ENCODE data around the gene COL23A1.

Gene COL23A1

DNA sequence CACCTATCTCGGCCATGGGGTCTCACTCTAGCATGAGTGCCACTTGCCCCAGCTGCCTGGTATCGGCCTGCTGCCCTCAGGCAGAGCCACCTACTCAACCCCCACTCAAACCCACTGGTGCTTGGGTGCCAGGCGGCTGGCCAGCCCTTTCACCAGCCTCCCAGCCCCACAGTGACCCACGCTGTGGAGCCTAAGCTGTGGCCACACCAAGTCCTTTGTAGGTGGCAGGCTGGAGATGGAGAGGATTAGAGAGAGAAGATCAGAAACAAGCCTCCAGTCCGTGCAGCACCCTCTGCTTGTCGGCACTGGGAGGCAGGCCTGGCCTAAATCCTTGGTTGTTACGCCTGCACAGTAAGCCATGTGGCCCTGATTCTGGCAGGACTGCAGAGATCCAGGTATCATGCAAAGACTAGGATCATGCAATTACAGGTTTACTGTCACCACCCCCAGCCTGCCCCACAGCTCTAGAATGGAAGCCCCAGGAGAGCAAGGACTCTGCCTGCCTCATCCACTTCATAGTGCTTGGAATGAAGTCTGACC lies 171.7 kb downstream of the COL23A1 start:
- no peak for DNase-seq

DNA sequence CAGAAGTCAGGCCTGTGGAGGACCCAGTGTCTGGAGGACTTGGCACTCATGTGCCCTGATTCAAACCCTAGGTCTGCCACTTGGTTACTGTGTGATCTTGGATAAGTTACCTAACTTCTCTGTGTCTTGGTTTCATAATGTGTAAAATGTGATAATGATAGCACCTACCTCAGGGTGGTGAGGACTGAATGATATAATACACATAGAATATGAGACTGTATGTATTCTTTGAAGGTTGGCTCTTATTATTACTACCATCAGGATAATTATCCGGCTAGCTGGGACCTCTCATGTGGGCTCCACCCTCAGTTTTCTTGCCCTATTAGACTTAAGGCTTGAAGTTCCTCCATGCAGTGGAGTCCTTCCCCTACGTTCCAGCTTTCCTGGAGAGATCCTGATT lies 172.2 kb downstream of the COL23A1 start:
- no peak for DNase-seq

DNA sequence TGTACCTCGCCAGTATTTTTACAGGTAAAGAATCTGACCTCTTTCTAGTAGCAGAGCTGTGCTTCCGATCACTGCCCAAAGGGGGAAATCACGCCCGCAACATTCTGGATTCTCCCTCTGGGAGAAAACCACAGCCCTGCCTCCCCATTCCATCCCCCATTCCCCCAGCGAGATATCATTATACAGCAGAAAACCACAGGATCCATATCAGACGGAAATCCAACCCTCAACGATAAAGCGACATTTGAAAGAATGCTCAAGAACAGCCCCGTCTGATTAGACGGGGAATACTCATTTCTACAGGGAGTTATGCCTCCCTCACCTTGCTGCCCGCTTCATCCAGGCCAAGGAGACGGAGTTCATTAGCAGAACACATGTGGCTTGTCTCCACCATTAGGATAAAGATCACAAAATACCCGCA lies 172.8 kb downstream of the COL23A1 start:
- DNase-seq, result no peak

DNA sequence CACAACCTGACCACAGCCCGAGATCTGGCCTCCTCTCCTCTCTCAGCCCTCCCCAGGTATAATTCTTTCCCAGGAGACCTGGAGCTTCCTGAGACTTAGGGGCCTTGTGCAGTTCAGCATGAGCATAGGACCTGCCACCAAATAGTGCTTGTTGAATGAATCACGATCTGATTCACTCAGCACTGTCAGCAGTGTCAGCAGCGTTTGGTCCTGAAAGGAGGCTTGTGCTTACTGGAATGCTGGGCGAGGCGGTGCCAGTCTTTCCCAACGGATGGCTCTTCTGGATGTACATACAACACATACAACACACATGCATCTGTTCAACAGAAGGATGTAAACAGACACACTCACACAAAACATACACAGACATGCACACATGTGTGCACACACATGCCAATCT lies 173.3 kb downstream of the COL23A1 start:
- DNase-seq, result no peak

- DNase-seq, result no peak
Observed at GRCh38 chr5:178416206-178416882, 173.8 kb downstream of the COL23A1 start.

DNA sequence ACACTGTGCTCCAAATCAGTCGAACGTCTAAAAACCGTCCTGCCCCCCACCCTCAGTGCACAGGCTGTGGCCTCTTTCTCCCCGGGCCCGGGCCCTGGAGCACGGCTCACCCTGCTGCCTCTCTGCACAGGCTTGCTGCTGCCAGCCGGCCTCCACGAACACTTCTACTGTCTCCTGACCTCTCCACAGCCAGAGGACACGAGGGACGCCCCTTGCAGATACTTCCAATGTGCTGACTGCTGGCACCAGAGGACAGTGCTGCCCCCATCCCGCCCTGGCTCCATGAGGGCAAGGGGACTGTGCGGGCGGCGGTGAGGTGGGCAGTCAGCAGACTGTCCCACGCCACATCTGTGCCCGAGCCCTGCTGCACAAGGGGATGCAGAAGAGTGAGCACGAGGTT lies 174.8 kb downstream of the COL23A1 start:
- no peak for DNase-seq

GRCh38 chr5:178413988-178414387 lies 176.2 kb downstream of the COL23A1 start:
- DNase-seq, result no peak

GRCh38 chr5:178411083-178411482 lies 179.1 kb downstream of the COL23A1 start:
- no peak for DNase-seq

- DNase-seq, result no peak
Observed at GRCh38 chr5:178407646-178408045, 182.5 kb downstream of the COL23A1 start.

DNA sequence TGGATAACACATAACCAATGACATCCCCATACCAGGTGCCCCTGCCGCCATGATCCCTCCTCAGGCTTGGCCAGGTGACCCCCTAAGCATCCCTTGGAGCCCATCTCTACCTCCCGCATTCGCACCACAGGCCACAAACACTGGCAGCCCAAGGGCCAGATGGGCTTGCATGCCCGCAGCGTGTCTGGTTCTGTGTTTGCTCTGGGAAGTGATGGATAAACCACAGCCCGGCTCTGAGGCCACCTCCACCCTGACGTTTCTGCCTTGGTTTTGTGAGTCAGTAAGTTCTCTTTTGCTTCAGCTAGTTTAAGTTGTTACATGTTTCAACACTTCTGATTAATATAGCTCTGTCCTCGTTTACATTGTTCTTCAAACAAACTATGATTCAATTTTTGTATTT lies 185.2 kb downstream of the COL23A1 start:
- no peak for DNase-seq

- no peak for DNase-seq
Observed at GRCh38 chr5:178403956-178404600, 186.1 kb downstream of the COL23A1 start.

GRCh38 chr5:178403351-178403750 lies 186.8 kb downstream of the COL23A1 start:
- no peak for DNase-seq

- no peak for DNase-seq
Observed at GRCh38 chr5:178399701-178400095, 190.5 kb downstream of the COL23A1 start.

DNA sequence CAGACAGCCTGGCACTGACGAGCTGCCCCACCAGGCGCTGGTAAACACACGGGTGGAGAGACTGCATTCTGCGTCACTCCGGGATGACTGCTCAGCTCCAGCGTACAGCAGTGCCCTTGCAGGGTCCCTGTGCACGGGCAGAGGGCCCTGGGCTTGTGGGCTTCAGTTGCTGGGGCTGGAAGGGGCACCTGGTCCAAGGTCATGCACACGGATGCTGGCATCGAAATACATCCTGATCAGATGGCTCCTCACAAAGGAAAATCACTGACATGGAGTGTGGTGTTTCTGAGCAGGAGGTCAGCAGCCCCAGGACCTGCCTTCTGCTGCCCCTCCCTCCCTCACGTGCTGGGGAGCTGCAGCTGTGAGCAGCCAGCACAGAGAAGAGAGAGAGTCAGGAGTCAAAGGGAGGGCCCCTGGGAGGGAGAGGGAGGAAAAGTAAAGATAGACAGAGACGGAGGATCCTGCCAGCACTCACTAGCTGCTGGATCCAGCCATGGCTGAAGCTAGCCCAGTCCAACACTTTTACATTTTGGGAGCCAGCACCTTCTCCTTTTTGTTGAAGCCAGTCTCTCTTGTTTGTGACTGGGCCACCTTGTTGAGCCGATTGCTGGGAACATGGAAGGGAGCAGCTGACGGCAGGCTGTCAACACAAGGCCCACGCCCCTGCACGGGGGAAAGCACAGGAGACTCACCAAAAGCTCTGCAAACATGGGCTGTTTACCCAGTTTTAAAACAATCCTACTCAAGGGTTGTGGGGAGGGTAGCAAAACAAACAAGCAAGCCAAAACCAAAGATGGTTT lies 191.1 kb downstream of the COL23A1 start:
- DNase-seq, result no peak

DNA sequence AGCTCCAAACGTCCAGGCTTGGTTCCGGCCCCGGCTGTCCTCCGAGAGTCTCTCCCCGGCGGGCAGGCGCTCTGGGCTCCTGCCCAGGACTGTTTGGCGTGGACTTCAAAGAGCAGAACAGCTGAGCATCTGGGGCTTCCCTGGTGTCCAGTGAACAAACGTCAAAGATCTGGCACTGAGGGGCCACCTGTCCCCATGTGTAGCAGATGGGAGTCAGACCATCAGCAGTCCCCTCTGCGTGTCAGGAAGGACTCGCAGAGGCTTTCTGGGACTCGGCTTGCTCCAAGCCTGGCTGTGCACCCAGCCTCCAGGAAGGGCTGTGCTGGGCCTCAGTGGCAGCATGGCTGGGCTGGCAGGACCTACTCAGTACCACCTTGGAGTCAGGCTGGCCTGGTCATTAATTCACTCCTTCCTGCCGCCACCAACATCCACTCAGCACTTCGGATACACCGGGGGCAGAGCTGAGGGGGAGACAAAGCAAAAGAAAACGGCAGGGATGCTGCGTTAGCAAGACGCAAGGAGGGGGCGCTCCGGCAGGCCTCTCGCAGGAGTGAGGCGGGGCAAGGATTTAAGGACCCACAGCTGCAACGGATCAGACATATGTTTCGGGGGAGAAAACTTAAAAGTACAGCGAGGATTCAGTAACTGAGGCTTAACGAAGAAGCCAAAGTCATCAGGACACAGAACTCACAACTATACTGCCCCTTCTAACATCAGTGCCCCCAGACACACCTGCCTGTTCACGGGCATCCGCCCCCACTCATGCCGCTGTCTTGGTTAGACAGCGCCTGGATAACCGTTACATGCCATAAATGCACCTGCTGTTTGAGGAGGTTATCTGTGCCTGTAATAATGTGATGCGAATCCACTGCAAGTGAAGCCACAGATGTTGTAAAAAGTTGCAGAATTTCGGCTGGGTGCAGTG lies 193.1 kb downstream of the COL23A1 start:
- no peak for DNase-seq

GRCh38 chr5:178394074-178394473 lies 196.1 kb downstream of the COL23A1 start:
- no peak for DNase-seq

DNA sequence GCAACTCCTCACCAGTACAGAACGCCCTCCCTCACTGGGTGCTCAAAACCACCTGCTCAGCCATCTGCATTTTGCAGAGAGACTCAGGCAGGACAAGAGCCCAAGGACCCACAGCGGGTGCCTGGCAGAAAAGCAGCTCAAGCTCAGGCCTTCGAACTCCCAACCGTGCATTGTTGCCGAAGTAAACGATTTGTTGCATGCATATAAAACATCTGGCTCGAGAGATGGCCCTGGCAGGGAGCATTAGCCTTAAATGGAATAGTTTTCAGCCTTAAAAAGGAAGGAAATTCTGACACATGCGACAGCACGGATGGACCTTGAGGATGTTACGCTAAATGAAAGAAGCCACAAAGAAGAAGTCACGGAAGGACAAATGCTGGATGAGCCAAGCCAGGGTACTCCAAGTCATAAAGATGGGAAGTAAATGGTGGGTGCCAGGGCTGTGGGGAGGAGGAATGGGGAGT lies 197.2 kb downstream of the COL23A1 start:
- DNase-seq, result no peak

DNA sequence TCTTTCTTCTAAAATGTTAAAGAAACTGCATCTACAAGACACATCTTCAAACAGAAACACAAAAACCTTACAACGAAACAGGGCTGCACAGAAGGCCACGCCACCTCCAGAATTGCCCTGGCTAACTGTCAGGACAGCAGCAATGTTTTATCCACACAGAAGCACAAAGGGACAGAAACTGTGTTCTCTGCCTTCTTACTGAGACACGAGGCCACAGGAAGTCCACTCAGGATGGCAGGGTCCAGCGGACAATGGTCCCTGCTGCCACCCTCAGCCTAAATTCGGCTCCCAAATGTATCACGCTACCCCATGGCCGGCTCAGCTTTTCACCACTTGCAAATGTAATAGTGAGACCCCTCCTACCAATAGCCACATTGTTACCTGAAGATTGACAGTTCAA lies 197.8 kb downstream of the COL23A1 start:
- no peak for DNase-seq

- no peak for DNase-seq
Observed at GRCh38 chr5:178391480-178391879, 198.7 kb downstream of the COL23A1 start.

DNA sequence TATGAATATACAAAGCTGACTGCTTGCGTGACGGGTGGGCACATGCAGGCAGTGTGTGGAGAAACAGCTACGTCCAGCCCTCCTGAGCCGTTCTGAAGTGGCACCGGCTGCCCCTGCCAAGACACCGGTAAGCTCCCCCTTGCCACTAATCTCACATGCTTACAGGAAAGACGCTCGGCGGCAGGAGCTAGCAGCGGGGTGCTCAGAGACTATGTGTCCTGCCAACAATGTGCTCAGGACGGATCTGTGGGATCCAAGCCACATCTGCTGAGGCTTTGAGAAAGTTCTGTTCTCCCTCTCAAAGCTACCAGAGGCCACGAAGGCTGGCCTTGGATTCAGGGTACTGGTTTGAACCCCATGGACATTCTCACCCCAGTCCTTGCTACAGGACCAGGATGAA lies 200.4 kb downstream of the COL23A1 start:
- no peak for DNase-seq

GRCh38 chr5:178389026-178389729 lies 201.0 kb downstream of the COL23A1 start:
- no peak for DNase-seq

Data from NCI-H1048 (cell line).